K562 (cell line): Measurements from ENCODE around the gene RIT1. TPM values are rescaled to one million over a fixed set of nuclear protein-coding genes. Genes with fewer than 3 reads are reported as not detected.

Experiments used
- ATF4 ChIP-seq: fragments of 450-650 bp; formaldehyde crosslinking; IDR thresholded peaks from 2 replicates; pipeline ENCODE4 v1.4.0; 2022; ENCODE audit warnings: mild to moderate bottlenecking, moderate library complexity
- CBFA2T3 ChIP-seq: fragments of 450-650 bp; IDR thresholded peaks from 2 replicates; pipeline ENCODE4 v1.6.1; 2017
- CBX1 ChIP-seq: sonication (generic); IDR thresholded peaks from 2 replicates; pipeline ENCODE4 v1.6.1; 2016; ENCODE audit warnings: antibody characterized with exemption, low read depth, mild to moderate bottlenecking
- DNMT1 ChIP-seq: fragments of 450-650 bp; IDR thresholded peaks from 2 replicates; pipeline ENCODE4 v1.6.1; 2016; ENCODE audit warnings: antibody characterized with exemption, mild to moderate bottlenecking
- ERF ChIP-seq: fragments of 450-650 bp; formaldehyde crosslinking; IDR thresholded peaks from 2 replicates; pipeline ENCODE4 v1.4.0; 2020; ENCODE audit warnings: mild to moderate bottlenecking, mixed read lengths
- FOXA3 ChIP-seq, 2 experiments: fragments of 450-650 bp in 1 of 2; sonication (generic) in 1 of 2; formaldehyde crosslinking; IDR thresholded peaks in 1 of 2; conservative IDR thresholded peaks in 1 of 2; 2 replicates each; pipeline versions ENCODE4 v1.4.0 to v1.8.0; 2020 to 2022; ENCODE audit warnings: mild to moderate bottlenecking in 2 of 2, missing genetic modification reagents in 1 of 2
- HMGN3 ChIP-seq: IDR thresholded peaks from 2 replicates; pipeline ENCODE4 v1.6.1; 2011; ENCODE audit warnings: borderline replicate concordance, low read depth, mild to moderate bottlenecking, mixed read lengths, low read length; ENCODE audit not compliant: insufficient read length; ENCODE audit errors: extremely low read depth
- IFI16 ChIP-seq: fragments of 250-450 bp; sonication (Bioruptor Pico); IDR thresholded peaks from 2 replicates; pipeline ENCODE4 v2.1.2; 2022; ENCODE audit warnings: mild to moderate bottlenecking, inconsistent platforms
- ILF3 ChIP-seq: fragments of 450-650 bp; IDR thresholded peaks from 2 replicates; pipeline ENCODE4 v1.6.1; 2018; ENCODE audit warnings: antibody characterized with exemption, mild to moderate bottlenecking, moderate library complexity, borderline replicate concordance
- PCBP1 ChIP-seq: fragments of 200-400 bp; formaldehyde crosslinking; IDR thresholded peaks from 2 replicates; pipeline ENCODE4 v1.6.1; 2018; ENCODE audit warnings: mild to moderate bottlenecking, low read depth, low read length; ENCODE audit not compliant: poor library complexity, severe bottlenecking
- RAD51 ChIP-seq: fragments of 450-650 bp; IDR thresholded peaks from 2 replicates; pipeline ENCODE4 v1.7.1; 2016; ENCODE audit warnings: low read depth, mild to moderate bottlenecking, borderline replicate concordance
- RFX7 ChIP-seq: fragments of 250-450 bp; sonication (Bioruptor Pico); IDR thresholded peaks from 2 replicates; pipeline ENCODE4 v1.5.1; 2021; ENCODE audit warnings: mild to moderate bottlenecking
- SMARCE1 ChIP-seq: fragments of 450-650 bp; IDR thresholded peaks from 2 replicates; pipeline ENCODE4 v1.7.1; 2016; ENCODE audit warnings: mild to moderate bottlenecking
- SUPT5H ChIP-seq: fragments of 450-650 bp; IDR thresholded peaks from 2 replicates; pipeline ENCODE4 v1.6.1; 2016
- TCFL5 ChIP-seq: fragments of 250-450 bp; sonication (Bioruptor Pico); conservative IDR thresholded peaks from 2 replicates; pipeline ENCODE4 v1.6.1; 2021; ENCODE audit warnings: mild to moderate bottlenecking, moderate library complexity, matching md5 sums
- ZBTB43 ChIP-seq: sonication (generic); formaldehyde crosslinking; IDR thresholded peaks from 2 replicates; pipeline ENCODE4 v1.8.0; 2023; ENCODE audit warnings: mild to moderate bottlenecking, missing genetic modification reagents
- polyA plus RNA-seq, 8 experiments: library from polyadenylated mRNA; depleted of rRNA in 4 of 8; stranded (reverse) in 5 of 8; unstranded in 3 of 8; fragments of >200 nt; fragmentation: Nextera tagmentation in 2 of 8; fragmentation: Illumina TruSeq in 1 of 8; extraction: Ambion mirVana in 2 of 8; extraction: Trizol in 1 of 8; gene quantifications; 2 replicates each; pipeline versions ENCODE4 v1.2.1 to v1.2.3, GENCODE V29; 2011 to 2014; ENCODE audit warnings: inconsistent platforms in 1 of 8, missing spikeins in 1 of 8
- total RNA-seq, 7 experiments: library from RNA; depleted of rRNA in 6 of 7; stranded (reverse); fragments of >200 nt in 6 of 7; fragmentation: Illumina TruSeq in 2 of 7; extraction: Trizol in 2 of 7; gene quantifications; 2 replicates each; pipeline versions ENCODE4 v1.2.1 to v1.2.3, GENCODE V29; 2011 to 2021; ENCODE audit warnings: low replicate concordance in 1 of 7
- TF ChIP-seq, protein P1 (sequence below), 2 experiments: fragments of 450-650 bp in 1 of 2; sonication (generic) in 1 of 2; formaldehyde crosslinking in 1 of 2; IDR thresholded peaks; 2 replicates each; pipeline versions ENCODE4 v1.7.1 to v1.9.0; 2016 to 2022; ENCODE audit warnings: inconsistent platforms in 1 of 2, mild to moderate bottlenecking in 1 of 2, missing genetic modification reagents in 1 of 2

Gene RIT1
- total and polyA plus RNA-seq, 9 of the 15 experiments (the other 6 are each of a cell fraction or from before 2014, with no cell fraction given) = 13.5 to 57.6 (median 22.9) TPM

- TF ChIP-seq, protein P1, sequence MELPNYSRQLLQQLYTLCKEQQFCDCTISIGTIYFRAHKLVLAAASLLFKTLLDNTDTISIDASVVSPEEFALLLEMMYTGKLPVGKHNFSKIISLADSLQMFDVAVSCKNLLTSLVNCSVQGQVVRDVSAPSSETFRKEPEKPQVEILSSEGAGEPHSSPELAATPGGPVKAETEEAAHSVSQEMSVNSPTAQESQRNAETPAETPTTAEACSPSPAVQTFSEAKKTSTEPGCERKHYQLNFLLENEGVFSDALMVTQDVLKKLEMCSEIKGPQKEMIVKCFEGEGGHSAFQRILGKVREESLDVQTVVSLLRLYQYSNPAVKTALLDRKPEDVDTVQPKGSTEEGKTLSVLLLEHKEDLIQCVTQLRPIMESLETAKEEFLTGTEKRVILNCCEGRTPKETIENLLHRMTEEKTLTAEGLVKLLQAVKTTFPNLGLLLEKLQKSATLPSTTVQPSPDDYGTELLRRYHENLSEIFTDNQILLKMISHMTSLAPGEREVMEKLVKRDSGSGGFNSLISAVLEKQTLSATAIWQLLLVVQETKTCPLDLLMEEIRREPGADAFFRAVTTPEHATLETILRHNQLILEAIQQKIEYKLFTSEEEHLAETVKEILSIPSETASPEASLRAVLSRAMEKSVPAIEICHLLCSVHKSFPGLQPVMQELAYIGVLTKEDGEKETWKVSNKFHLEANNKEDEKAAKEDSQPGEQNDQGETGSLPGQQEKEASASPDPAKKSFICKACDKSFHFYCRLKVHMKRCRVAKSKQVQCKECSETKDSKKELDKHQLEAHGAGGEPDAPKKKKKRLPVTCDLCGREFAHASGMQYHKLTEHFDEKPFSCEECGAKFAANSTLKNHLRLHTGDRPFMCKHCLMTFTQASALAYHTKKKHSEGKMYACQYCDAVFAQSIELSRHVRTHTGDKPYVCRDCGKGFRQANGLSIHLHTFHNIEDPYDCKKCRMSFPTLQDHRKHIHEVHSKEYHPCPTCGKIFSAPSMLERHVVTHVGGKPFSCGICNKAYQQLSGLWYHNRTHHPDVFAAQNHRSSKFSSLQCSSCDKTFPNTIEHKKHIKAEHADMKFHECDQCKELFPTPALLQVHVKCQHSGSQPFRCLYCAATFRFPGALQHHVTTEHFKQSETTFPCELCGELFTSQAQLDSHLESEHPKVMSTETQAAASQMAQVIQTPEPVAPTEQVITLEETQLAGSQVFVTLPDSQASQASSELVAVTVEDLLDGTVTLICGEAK (IDR thresholded peaks at IDR 0.05) = peak; percentile 99
- TF ChIP-seq, protein P1 (CRISPR knock-in tag; IDR thresholded peaks at IDR 0.05) = no peak
- TF ChIP-seq FOXA3 (CRISPR knock-in tag; conservative IDR thresholded peaks at IDR 0.05 in 1 of 2, IDR thresholded peaks at IDR 0.05 in 1 of 2) = peak in 1 of 2 experiments; percentile 54; a peak in 1 of 4 replicates
- TF ChIP-seq RFX7 (CRISPR knock-in tag) = no peak
- no peak for TF ChIP-seq ZBTB43
- no peak for TF ChIP-seq ERF (CRISPR knock-in tag)
- TF ChIP-seq SUPT5H = peak; percentile 100
- TF ChIP-seq TCFL5 (CRISPR knock-in tag) = no peak
- peak; percentile 50; the same call in 1 of the 2 replicates for TF ChIP-seq SMARCE1
- TF ChIP-seq ATF4 (CRISPR knock-in tag) = no peak
- TF ChIP-seq ILF3 = no peak
- TF ChIP-seq HMGN3 = no peak
- no peak for TF ChIP-seq RAD51
- TF ChIP-seq CBFA2T3 = no peak
- TF ChIP-seq CBX1 = no peak
- no peak for TF ChIP-seq DNMT1
- no peak for TF ChIP-seq PCBP1
- no peak for TF ChIP-seq IFI16 (CRISPR knock-in tag)
These were observed 23.2 kb upstream of the RIT1 start, which contains the start of gene KHDC4 (continued) for GRCh38 chr1:155934097-155934935.
